CD4-positive, alpha-beta T cell treated with Interleukin-17A for 1 hour (primary cell): ENCODE measurements around the gene UBR7.
A peak's percentile ranks its signal among the peaks of the same experiment; 100 is the strongest.
"Not testable (repeated sequence)": the region's sequence is repeated elsewhere in the genome, so short reads cannot be mapped to it uniquely, and the experiment has no call there.

Experiments
- DNase-seq: peaks from one replicate; pipeline ENCODE4 v3.0.0-alpha.2; 2020

The UBR7 gene

DNA sequence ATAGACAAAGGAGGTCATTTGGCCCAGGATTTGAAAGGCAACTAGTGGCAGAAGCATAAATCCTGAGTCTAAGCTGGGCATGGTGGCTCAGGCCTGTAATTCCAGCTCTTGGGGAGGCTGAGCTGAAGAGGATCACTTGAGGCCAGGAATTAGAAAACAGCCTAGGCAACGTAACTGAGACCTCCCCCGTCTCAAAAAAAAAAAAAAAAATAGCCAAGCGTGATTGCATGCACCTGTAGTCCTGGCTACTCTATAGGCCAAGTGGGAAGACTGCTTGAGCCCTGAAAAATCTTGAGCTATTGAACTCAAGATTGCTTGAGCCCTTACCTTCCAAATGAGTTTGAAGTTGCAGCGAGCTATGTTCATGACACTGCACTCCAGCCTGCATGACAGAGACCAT is 8.0 kb upstream of the UBR7 start:
- DNase-seq: no peak

DNA sequence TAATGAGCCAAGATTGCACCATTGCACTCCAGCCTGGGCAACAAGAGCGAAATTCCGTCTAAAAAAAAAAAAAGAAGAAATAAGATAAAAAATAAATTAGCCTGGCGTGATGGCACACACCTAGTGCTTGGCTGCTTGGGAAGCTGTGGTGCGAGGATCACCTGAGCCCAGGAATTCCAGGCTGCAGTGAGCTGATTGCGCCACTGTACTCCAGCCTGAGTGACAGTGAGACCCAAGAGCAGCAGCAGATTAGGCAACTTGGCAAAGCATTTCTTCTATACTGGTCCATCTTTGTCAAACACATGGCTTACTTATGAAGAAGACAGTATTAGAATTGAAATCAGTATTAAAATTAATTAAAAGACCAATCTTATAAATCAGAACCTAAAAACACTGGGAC is 6.5 kb upstream of the UBR7 start:
- DNase-seq: no peak

DNA sequence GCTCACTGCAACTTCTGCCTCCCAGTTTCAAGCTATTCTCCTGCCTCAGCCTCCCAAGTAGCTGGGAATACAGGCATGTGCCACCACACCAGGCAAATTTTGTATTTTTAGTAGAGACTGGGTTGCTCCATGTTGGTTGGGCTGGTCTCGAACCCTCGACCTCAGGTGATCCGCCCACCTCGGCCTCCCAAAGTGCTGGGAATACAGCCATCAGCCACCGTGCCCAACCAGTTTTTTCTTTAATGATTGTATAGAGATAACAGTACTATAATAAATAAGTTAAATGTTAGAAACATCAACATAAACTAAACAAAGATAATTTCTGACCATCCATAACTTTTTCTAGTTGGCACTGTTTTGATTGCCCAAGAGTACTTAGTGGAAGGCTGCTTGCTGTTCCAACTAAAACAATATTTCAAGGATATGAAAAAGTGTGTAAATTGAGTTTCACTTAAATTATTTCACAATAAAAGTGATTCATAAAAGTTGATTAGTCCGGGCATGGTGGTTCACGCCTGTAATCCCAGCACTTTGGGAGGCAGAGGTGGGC is 5.8 kb upstream of the UBR7 start:
- DNase-seq: no peak

DNA sequence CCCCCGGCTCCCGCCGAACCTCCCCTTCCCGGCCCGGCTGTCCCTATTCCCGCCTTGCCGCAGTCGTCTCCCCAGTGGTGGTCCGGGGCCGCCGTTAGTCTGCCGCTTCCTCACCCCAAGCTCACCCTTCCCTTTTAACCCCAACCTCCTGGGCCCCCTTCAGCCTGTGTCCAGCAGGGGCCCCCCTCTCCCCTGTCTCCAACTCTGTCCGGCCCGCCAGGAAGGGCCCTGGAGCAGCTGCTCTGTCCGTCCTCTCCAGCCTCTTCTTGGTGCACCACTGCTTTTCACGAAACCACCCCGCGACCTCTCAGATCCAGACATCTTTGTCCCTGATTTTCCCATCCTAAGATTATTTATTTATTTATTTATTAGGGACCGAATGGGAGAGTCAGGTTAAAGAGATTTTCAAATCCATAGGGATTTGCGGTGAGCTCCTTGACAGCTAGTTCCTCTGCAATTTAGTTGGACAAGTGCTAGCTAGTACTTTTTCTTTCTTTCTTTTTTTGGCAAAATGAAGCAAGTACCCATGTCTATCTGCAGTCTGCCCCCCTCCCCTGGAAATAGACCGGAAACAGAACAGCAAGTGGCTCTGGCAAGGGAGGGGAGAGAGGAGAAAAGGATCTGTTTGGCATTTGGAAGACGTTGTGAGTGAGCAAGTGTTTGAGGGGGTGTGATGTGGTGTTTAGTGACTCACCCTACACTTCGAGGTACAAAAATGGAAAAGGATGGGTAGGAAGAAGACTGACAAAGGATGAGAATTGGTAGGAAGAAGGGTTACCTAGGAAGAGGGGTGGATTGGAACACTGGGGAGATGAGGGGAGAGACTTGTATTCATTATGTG is 632 bp downstream of the UBR7 start:
- peak; percentile 21 for DNase-seq

DNA sequence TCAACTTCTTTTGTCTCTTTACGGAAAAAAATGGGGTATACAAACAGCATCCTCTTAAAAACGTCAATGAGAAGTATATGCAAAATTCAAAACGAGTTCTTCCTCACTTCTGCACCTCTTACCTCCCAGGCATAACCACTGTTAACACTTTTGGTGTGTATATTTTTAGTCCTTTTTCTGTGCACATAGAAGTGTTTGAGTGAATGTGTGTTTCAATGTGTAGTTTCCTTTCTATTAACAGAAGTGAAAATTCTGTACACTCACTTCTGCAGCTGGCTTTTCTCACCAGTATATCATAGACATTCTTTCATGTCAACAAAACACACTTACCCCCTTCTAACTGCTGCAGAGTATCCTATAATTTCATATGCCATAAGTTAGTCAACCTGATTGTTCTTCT is 5.4 kb downstream of the UBR7 start:
- DNase-seq: no peak

DNA sequence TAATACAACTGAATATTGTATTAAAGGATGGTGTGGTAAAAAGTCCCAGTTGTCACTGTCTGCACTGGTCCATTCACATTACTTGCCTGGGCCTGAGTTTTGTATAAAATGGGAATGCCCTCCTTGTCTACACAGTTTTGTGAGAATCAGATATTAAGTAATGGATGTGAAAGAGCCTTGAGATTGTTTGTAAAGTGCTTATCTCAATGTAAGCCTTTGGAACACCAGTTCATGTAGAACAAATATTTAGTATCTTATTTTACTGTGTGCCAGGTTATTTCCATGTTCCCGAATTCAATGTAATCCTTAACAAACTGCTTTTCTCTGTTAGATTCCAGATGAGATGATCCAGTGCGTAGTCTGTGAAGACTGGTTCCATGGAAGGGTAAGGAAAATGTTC is 7.5 kb downstream of the UBR7 start:
- DNase-seq: no peak

DNA sequence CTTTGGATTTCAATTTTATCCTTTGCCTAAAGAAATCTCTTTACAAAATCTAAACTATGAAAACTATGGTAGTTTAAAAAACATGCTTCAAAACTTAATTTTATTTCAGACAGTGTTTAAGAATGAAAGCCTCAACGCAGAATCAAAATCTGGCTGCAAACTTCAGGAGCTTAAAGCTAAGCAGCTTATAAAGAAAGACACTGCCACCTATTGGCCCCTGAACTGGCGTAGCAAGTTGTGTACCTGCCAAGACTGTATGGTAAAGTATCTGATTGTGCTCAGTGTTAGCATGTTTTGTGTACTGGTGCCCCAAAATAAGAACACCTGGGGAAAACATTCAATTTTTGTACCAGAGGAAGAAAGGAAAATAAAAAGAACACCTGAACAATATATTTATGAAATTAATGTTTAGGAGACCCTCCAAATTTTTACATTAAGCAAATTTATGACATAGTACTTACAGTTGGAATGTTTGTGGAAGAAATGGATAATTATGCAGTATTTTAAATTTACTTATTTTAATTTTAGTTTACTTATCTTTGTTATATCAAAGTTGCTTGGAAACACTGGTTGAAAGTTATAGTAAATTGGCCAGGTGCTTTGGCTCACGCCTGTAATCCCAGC is 12.2 kb downstream of the UBR7 start:
- DNase-seq: peak; percentile 73

DNA sequence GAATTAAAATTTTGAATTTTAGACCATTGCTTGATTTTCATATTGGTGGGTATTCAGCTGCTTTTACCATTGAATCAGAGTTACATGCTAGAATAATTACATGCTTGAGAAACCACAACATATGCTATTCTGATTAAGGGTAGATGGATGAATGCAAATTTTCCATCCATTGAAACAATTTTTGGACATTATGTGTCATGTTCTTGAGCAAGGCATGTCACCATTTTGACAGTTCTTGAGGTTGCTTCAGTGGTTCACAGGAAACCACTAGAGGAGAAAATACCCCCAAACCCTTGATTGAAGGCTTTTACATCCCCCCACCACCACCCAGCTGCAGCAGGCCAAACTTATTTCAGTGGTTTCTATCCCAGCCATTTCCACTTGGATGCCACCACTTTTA is 13.5 kb downstream of the UBR7 start:
- no peak for DNase-seq

DNA sequence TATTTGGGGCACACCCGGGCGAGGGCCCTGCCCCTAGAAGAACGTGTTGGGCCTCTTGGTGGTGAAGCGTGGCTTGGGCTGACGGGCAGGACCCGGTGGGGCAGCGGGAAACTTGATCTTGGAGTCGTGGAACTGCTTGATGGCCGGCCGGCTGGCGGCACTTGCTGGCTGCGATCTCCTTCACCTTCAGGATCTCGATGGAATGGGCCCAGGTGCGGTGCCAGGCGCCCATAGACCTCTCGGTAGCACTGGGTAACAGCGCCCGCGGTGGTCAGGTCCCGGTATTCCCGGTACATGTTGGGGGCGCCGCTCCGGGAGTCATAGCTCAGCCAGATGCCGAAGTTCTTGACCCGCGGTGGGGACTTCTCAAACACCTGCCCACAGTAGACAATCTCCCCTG is 16.5 kb downstream of the UBR7 start:
- no peak for DNase-seq

DNA sequence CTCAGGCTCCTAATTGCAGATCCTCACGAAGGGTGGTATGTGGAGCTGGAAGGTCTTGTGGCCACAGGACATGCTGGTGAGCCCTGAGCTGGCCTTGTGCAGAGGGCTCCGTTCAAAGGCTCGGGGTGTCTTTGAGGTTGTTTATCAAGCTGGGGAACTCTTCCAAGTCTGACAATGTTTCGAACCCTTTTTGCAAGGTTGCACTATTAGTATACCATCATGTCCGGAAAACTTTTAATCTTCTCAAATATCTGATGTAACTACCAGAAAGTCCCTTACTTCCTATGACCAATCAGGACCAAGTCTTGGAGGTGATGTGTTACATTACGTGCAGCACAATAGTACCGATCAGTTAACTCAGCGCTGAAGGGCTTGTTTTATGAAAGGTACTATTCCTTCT is 21.5 kb downstream of the UBR7 start:
- DNase-seq: no peak

DNA sequence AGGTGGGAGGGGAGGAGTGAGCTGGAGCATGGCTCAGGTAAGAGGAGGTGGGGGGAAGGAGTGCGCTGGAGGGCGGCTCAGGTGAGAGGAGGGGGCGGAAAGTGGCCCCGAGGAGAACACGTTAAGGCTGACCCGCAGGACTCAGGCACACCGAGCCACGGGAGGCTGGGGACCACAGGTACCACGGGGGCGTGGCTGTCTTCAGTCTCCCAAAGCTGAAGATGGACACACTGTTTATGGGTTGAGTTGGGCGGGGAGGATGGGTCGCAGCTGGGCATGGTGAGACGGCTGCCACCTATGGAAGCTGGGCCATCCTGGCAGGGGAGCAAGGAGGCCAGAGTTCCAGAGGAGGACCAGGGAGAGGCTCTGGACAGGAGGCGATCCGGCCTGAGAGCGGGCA is 23.5 kb downstream of the UBR7 start:
- no peak for DNase-seq

DNA sequence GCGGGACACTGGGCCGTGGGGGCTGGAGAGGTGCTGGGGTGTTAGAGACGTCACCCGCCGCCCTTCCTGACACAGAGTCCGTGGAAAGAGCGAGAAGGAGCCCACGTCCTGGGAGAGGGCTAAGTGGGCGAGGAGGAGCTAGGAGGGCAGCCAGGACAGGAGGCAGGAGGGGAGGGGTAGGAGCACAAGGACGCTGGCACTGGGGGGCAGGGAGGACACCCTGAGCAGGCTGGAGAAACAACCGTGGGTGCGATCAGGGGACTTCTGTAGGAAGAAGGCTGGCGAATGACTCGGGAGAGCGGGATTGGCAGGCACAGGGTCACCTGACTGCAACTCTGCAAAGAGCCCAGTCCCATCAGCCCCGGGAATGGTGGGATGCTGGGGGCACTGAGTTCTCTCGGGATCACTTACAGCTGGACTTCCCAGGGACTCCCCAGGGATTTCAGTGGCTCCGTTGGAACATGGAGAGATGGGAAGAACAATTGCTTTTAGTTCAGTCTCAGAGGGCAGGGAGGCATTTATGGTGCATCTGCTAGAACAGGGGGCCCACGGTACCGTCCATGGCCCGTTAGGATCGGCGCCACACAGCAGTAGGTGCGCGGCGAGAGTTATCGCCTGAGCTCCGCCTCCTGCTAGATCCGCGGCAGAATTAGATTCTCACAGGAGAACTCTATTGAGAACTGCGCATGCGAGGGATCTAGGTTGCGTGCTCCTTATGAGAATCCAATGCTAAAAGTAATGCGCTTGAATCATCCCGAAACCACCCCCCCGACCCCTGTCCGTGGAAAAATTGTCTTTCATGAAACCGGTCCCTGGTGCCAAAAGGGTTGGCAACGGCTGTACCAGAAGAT is 24.3 kb downstream of the UBR7 start:
- no peak for DNase-seq

DNA sequence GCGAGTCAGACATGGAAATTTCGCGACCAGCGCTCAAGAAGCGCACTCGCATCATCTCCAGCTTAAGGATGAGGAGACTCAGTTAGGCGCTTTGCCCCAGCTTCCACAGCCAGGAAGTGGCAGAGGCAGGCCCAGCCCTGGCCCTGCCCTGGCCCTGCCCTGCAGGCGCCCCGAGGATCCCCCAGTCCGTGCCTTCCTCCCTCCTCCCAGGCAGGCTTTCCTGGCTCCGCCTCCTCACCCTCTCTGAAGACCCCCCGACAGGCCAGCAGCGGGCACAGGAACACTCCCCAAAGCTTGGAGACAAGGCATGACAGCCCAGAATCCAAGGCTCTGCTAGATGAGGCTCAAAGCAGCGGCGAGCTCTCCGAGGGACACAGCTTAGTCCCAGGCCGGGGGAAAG is 25.1 kb downstream of the UBR7 start:
- DNase-seq: no peak

DNA sequence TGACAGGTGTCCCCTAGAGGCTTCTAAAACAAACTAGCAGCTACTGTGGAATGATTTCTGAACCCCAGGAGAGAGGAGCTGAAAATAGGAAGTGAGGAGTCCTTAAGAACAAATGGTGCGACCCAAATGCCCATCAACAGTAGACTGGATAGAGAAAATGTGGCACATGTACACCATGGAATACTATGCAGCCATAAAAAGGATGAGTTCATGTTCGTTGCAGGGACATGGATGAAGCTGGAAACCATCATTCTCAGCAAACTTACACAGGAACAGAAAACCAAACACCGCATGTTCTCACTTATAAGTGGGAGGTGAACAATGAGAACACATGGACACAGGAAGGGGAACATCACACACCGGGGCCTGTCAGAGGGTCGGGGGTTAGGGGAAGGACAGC is 26.0 kb downstream of the UBR7 start:
- DNase-seq: not testable (repeated sequence)

DNA sequence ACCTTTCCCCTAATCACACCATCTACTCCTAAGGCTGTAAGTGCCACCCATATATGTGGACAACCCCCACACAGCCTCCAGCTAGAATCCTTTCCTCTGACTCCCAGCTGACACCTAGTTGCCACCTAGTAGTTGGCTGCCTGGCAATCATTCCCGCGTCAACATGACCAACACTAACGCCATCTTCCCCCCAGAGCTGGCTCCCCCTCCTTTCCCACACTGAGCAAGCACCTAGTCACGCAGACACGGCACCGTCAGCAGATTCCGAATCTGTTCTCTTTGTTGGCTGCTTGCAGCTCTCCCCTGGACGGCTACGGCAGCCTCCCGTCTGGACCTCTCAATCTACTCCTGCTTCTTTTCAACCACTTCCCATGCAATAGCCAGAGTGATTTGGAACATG is 27.7 kb downstream of the UBR7 start:
- no peak for DNase-seq

DNA sequence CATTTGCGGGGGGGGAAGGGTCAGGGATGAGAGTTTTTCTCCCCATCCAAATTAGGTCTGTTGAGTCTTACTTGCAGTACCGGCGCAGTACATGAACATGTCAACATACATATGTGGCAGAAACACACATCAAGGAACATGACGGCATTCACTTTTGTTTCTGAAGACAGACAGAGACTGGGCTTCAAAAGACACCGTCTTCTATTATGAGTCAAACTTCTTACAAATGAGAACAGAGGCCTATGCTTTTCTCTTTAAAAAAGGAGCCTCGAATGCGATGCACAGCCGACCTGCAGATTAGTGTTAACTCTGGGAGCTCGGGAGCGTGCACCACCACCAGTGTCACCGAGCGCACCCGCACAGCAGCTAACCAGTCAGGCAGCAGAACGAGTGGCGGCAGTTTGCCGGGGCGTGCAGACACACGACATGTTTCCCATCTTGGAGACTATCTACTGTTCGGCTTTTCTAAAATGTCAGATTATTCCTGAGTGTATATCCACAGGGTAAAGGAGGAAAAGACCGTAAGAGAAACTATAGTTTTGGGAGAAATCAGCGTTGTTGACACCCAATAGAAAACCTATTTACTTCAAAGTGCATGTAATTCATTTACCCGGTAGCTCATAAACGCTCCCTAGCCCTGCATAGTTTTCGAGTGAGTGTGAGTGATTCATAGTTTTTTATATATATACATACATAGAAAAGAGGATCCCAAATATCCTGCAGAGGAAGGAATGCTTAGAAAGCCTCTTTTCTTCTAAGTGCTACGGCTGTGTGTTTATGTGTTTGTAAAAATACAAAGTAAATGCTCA is 33.0 kb downstream of the UBR7 start:
- no peak for DNase-seq

DNA sequence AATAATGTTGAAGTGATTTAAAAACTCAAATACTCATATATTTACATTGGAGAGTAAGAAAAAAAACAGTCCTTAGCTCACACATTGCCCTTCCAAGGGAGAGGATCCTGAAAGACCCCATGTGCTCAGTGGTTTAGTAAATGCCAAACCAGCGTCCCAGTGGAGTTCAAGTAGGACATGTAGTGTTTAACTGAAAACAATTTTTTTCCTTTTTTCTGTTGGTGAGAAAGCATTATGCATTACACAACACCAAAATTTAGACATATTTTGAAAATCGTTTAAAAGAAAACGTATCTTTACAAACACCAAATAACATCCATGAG is 33.6 kb downstream of the UBR7 start:
- DNase-seq: no peak

DNA sequence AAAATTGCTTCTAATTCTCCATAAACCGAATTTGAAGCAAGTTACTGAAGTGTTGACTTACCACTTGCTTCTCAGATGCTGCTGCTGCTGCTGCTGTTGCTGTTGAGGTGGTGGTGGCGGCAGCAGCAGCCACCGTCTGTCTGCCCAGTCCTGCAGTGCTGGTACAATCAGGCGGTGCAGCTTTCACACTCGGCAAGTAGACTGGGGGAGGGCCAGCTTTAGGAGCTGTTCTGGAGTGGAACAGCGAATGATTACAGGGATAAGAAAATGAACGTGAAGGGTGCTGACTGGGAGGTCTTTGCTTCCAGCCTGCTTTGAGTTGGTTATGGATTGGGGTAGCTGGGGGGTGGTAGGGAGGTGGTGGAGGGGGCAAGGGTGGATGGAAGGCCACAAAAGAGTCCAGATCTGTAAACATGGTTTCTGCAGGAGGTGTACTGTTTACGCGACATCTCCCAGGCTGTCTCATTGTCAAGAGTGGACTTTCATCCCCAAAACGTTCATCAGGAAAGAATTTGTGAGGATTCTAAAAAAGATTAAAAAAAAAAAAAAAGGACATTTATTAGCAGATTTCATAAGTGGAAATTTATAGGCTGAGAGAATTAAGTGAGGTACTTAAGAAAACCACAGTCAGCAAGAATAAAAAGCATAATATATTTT is 38.8 kb downstream of the UBR7 start:
- no peak for DNase-seq

DNA sequence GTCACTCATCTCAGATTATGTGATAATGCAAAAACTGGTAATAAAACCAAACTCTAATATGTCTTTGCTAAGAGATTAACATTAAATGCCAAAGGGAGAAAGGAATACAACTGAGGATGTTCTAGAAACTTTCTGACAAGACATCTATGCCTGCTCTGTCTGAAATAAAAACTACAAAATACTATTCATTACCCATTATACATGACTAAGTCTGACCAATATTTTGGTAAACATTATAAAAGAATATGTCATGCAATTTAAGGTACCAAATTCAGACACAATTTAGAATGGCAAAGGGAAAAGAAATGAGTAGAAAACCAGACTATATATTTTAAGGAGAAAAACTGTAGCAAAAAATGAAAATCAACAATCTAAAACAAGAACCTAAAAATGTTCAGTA is 39.5 kb downstream of the UBR7 start:
- DNase-seq: no peak

DNA sequence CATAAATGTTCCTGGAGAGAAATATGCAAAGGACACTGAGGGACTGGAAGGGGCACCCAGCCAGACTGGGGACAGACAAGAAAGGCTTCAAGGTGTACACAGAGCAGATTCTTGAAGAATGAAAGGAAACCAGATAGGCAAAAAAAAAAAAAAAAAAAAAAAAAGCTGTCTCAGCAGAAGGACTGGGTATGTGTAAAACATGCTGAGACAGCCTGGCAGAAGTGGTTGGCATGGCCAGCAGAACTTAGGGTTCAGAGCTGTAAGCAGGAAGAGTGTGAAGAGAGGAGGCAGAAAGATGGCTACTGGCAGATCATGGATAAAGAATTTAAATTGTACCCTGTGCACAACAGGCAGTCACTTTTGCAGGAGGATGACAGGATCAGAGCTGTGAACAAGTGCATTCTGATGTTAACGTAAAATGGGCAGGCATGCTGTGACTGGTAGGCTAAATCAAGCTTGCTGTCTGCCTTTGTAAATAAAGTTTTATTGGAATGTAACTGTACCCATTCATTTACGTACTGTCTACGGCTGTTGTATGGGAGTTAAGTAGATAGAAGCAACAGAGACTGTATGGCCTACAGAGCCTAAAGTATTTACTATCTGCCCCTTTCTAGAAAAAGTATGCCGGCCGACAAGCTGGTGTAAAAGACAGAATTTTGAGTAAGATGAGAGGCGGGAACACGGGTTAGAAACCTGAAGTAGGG is 42.2 kb downstream of the UBR7 start:
- no peak for DNase-seq

DNA sequence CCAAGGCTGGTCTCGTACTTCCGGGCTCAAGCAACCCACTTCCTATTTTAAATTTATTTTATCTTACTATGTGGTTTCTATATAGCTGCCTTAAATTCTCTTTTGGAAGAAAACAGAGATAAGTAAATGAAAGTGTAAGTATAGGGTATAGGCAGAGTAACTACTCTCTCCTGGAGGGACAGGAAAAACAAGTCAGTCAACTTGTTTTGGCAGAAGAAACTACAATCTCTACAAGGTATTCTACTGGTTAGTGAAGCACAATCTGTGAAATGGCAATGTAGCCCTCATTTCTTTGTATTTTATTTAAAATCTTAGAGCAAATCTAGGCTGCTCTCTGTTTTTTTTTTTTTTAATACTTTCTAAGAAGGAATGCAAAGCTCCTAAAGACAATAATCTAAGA is 55.4 kb downstream of the UBR7 start:
- no peak for DNase-seq

DNA sequence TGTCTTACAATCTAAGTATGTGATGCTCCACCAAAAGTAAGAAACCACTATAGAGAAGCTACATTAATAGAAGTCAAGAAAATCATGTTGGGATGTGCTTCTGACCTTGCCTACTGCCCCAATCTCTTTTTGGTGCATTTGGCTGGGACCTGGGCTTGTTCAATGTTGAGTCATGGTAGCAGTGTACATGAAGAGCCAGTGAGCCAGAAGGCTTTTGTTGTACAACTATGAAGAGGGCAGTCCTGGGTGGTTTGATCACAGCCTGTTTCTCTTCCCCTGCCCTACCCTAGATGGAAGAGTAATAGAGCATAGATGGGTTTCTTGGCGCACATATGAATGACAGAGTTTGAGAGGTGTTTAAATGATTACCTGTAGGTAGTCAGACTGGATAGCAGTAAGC is 56.4 kb downstream of the UBR7 start:
- DNase-seq: no peak
